ENCODE results near the gene GFRA1. TPM values are rescaled to one million over a fixed set of nuclear protein-coding genes. Genes with fewer than 3 reads are reported as not detected.

GFRA1 gene
- total and polyA plus RNA-seq, 12 donors: 0.38 to 9.3 (median 1.7) TPM

DNA sequence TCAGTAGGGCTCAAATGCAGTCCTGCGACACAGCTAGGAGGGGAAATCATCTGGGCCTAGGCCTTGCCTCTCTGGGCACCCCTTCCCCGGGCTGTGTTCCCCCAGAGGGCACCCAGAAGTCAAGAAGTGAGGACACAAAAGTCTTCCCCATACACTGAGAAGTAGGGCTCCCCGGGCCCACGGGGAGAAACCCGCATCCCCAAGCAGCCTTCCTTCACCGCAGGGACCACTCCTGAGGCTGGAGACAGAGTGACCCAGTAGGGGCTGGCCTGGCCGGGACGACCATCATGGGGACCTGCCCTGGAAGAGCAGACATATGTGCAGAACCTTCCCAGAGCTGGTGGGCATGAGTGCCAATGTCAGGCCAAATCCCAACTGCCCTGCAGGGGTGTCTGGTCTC is 163.5 kb downstream of the GFRA1 start:
- intact Hi-C loops (cut with DNase I): loop anchor here in 1 of 10 donors (2.0 kb wide), 1 partner anchor 21 kb away; no protein-coding TSS in a partner anchor
- WGBS, 2 donors: 87 to 93% methylated on average over 8 of the region's 8 CpGs
- ATAC-seq (no peak), DNase-seq (no peak)
- H3K36me3 ChIP-seq: no peaks in the 10 kb centered on the region
- H3K4me3 ChIP-seq: no peak overlapping the region
- TF ChIP-seq, protein P1, sequence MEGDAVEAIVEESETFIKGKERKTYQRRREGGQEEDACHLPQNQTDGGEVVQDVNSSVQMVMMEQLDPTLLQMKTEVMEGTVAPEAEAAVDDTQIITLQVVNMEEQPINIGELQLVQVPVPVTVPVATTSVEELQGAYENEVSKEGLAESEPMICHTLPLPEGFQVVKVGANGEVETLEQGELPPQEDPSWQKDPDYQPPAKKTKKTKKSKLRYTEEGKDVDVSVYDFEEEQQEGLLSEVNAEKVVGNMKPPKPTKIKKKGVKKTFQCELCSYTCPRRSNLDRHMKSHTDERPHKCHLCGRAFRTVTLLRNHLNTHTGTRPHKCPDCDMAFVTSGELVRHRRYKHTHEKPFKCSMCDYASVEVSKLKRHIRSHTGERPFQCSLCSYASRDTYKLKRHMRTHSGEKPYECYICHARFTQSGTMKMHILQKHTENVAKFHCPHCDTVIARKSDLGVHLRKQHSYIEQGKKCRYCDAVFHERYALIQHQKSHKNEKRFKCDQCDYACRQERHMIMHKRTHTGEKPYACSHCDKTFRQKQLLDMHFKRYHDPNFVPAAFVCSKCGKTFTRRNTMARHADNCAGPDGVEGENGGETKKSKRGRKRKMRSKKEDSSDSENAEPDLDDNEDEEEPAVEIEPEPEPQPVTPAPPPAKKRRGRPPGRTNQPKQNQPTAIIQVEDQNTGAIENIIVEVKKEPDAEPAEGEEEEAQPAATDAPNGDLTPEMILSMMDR (IDR thresholded peaks at IDR 0.05): no peak
- peaks cover 0 to 8% (median 0%) of the 10 kb centered on the region in 7 donors for H3K27me3 ChIP-seq
- H3K9me3 ChIP-seq: no peaks in the 10 kb centered on the region
- no peaks in the 10 kb centered on the region for H3K4me1 ChIP-seq
- no peak overlapping the region for H3K27ac ChIP-seq

DNA sequence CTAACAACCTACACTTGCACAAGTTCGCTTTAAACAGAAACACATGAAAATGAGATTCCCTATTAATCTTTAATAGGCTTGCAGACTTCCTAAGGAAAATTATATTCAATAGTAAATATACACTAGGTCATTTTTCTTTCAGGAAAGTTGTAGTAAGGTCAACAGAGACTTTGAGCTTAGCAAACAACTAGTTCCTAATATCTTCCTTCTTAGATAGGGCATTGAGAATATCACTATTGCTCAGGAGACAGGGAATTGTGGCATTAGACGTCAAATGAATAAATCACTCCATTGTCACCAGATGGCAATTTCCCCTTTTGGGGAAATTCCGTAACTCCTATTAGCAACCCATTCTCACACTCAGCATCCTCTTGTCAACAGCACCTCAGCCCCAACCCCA is 164.9 kb downstream of the GFRA1 start:
- WGBS, 2 donors: 61 to 79% methylated on average over 3 of the region's 3 CpGs
- Histone ChIP-seq H3K4me1 (no peaks in the 10 kb centered on the region), H3K4me3 (no peak overlapping the region), H3K27me3 (peaks cover 0 to 8% (median 0%) of the 10 kb centered on the region in 7 donors), H3K36me3 (no peaks in the 10 kb centered on the region), H3K9me3 (no peaks in the 10 kb centered on the region), H3K27ac (no peak overlapping the region)
- DNase-seq (no peak), ATAC-seq (no peak)
- intact Hi-C loops (cut with DNase I): loop anchor here in 1 of 10 donors (2.0 kb wide), 1 partner anchor 19 kb away; no protein-coding TSS in a partner anchor
- TF ChIP-seq, protein P1 (IDR thresholded peaks at IDR 0.05): no peak

DNA sequence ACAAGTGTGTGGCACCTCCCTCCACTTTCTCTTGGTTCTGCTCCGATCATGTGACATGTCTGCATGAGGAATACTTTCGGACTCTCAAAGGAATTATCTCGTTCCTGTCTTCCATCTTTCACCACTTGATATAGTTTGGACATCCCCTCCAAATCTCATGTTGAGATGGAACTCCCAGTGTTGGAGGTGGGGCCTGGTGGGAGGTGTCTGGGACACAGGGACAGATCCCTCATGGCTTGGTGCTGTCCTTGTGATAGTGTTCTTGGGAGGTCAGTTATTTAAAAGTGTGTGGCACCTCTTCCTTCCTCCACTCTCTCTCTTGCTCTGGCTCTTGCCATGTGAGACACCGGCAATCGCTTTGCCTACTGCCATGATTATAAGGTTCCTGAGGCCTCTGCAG is 166.4 kb downstream of the GFRA1 start:
- ATAC-seq: no peak
- TF ChIP-seq, protein P1 (IDR thresholded peaks at IDR 0.05): no peak
- no peaks in the 10 kb centered on the region for H3K4me1 ChIP-seq
- 62 to 70% methylated on average over 5 of the region's 5 CpGs for WGBS, 2 donors
- no peak for DNase-seq
- H3K36me3 ChIP-seq: no peaks in the 10 kb centered on the region
- no peak overlapping the region for H3K27ac ChIP-seq
- intact Hi-C loops (cut with DNase I): no loop called here
- H3K4me3 ChIP-seq: no peak overlapping the region
- H3K27me3 ChIP-seq: peaks cover 0 to 2% (median 0%) of the 10 kb centered on the region in 7 donors
- H3K9me3 ChIP-seq: no peaks in the 10 kb centered on the region

DNA sequence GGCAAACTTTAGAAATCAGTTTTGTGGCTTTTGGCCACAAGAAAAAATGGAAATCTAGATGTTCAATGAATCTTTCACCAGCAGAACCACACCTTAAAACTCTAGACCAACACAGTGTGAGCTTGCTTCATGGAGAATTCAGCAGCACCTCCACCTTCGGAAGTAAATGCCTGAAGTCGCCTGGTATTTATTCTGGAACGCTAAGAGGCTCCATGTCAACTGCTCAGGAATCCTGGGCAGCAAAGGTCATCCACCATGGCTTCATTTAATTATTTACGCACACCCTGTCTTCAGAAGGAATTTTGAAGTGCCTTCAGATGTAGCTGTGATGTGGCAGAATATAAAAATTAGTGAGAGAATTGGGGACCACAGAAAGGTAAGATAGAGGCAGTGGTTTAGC is 167.7 kb downstream of the GFRA1 start:
- Histone ChIP-seq H3K27ac (no peak overlapping the region), H3K4me3 (no peak overlapping the region), H3K4me1 (no peaks in the 10 kb centered on the region), H3K27me3 (peaks cover 0 to 6% (median 0%) of the 10 kb centered on the region in 7 donors), H3K9me3 (no peaks in the 10 kb centered on the region), H3K36me3 (no peaks in the 10 kb centered on the region)
- no peak for ATAC-seq
- intact Hi-C loops (cut with DNase I): no loop called here
- TF ChIP-seq, protein P1 (IDR thresholded peaks at IDR 0.05): no peak
- 82 to 83% methylated on average over 4 of the region's 4 CpGs for WGBS, 2 donors
- DNase-seq: no peak
